HepG2 (cell line): ENCODE data around the gene MIF4GD. TPM values are rescaled to one million over a fixed set of nuclear protein-coding genes. Genes with fewer than 3 reads are reported as not detected.

Experiments used
- ATAD3A ChIP-seq: sonication (generic); formaldehyde crosslinking; IDR thresholded peaks from 2 replicates; pipeline ENCODE4 v1.4.0; 2020; ENCODE audit warnings: missing genetic modification reagents
- ATF1 ChIP-seq: IDR thresholded peaks from 2 replicates; pipeline ENCODE4 v1.6.1; 2016; ENCODE audit warnings: mild to moderate bottlenecking, control low read depth
- ATRX ChIP-seq: sonication (generic); formaldehyde crosslinking; IDR thresholded peaks from 2 replicates; pipeline ENCODE4 v1.4.0; 2020; ENCODE audit warnings: missing genetic modification reagents, borderline replicate concordance
- FOXA1 ChIP-seq, 2 experiments: fragments of 450-650 bp in 1 of 2; sonication (generic) in 1 of 2; formaldehyde crosslinking in 1 of 2; IDR thresholded peaks; 2 replicates each; pipeline versions ENCODE4 v1.4.0 to v1.6.1; 2016 to 2020; ENCODE audit warnings: missing genetic modification reagents in 1 of 2
- HOXA9 ChIP-seq: sonication (generic); formaldehyde crosslinking; IDR thresholded peaks from 2 replicates; pipeline ENCODE4 v1.8.1; 2022; ENCODE audit warnings: missing genetic modification reagents, mild to moderate bottlenecking, moderate library complexity, borderline replicate concordance
- IKZF4 ChIP-seq: sonication (generic); formaldehyde crosslinking; IDR thresholded peaks from 2 replicates; pipeline ENCODE4 v1.5.1; 2020; ENCODE audit warnings: borderline replicate concordance, mild to moderate bottlenecking, low read depth, missing genetic modification reagents; ENCODE audit errors: not compliant biosample characterization
- KDM5A ChIP-seq: fragments of 200-600 bp; sonication (generic); IDR thresholded peaks from 2 replicates; pipeline ENCODE4 v1.7.0; 2018; ENCODE audit warnings: antibody characterized with exemption, mild to moderate bottlenecking, low read length, borderline replicate concordance
- MATR3 ChIP-seq: sonication (generic); formaldehyde crosslinking; IDR thresholded peaks from 2 replicates; pipeline ENCODE4 v1.4.0; 2020; ENCODE audit warnings: missing genetic modification reagents
- MXD4 ChIP-seq: IDR thresholded peaks from 2 replicates; pipeline ENCODE4 v1.6.1; 2016; ENCODE audit warnings: mild to moderate bottlenecking, missing biosample characterization, missing genetic modification reagents
- REL ChIP-seq: sonication (generic); formaldehyde crosslinking; conservative IDR thresholded peaks from 2 replicates; pipeline ENCODE4 v1.8.0; 2022; ENCODE audit warnings: mild to moderate bottlenecking, missing genetic modification reagents, moderate library complexity
- SNAI1 ChIP-seq: sonication (generic); formaldehyde crosslinking; IDR thresholded peaks from 2 replicates; pipeline ENCODE4 v1.5.0; 2020; ENCODE audit warnings: mild to moderate bottlenecking, missing genetic modification reagents, borderline replicate concordance
- SP4 ChIP-seq: sonication (generic); formaldehyde crosslinking; IDR thresholded peaks from 2 replicates; pipeline ENCODE4 v1.8.1; 2023; ENCODE audit warnings: mild to moderate bottlenecking, missing genetic modification reagents
- SRY ChIP-seq: sonication (generic); formaldehyde crosslinking; IDR thresholded peaks from 2 replicates; pipeline ENCODE4 v1.8.0; 2022; ENCODE audit warnings: mild to moderate bottlenecking, missing genetic modification reagents
- STAG1 ChIP-seq: sonication (generic); formaldehyde crosslinking; IDR thresholded peaks from 2 replicates; pipeline ENCODE4 v1.4.0; 2020; ENCODE audit warnings: missing genetic modification reagents
- XRCC5 ChIP-seq: fragments of 200-400 bp; formaldehyde crosslinking; optimal IDR thresholded peaks from 2 replicates; pipeline ENCODE3; 2017; ENCODE audit warnings: mild to moderate bottlenecking, low read length
- ZFP62 ChIP-seq: sonication (generic); formaldehyde crosslinking; IDR thresholded peaks from 2 replicates; pipeline ENCODE4 v1.4.0; 2020; ENCODE audit warnings: missing genetic modification reagents
- ZNF460 ChIP-seq: sonication (generic); formaldehyde crosslinking; IDR thresholded peaks from 2 replicates; pipeline ENCODE4 v1.5.1; 2020; ENCODE audit warnings: missing genetic modification reagents, mild to moderate bottlenecking, borderline replicate concordance
- ZNF510 ChIP-seq: sonication (generic); formaldehyde crosslinking; IDR thresholded peaks from 2 replicates; pipeline ENCODE4 v1.4.0; 2020; ENCODE audit warnings: low read depth, mild to moderate bottlenecking, missing genetic modification reagents
- ZNF670 ChIP-seq: sonication (generic); formaldehyde crosslinking; IDR thresholded peaks from 2 replicates; pipeline ENCODE4 v1.8.0; 2022; ENCODE audit warnings: mild to moderate bottlenecking, missing genetic modification reagents, borderline replicate concordance
- polyA plus RNA-seq, 8 experiments: library from polyadenylated mRNA; depleted of rRNA in 3 of 8; stranded (reverse) in 7 of 8; unstranded in 1 of 8; fragments of >200 nt; fragmentation: Illumina TruSeq in 4 of 8; extraction: Trizol in 4 of 8; gene quantifications; 2 replicates each; pipeline versions ENCODE4 v1.2.1 to v1.2.3, GENCODE V29; 2011 to 2016; ENCODE audit warnings: low read depth in 4 of 8, missing spikeins in 1 of 8, mixed read lengths in 1 of 8; ENCODE audit not compliant: insufficient read depth in 1 of 8
- total RNA-seq, 5 experiments: library from RNA; depleted of rRNA; stranded (reverse); fragments of >200 nt; fragmentation: Illumina TruSeq; extraction: Trizol; gene quantifications; 2 replicates each; pipeline ENCODE4 v1.2.3, GENCODE V29; 2016; ENCODE audit warnings: low read depth in 1 of 5
- TF ChIP-seq, protein P1 (sequence below): sonication (generic); formaldehyde crosslinking; IDR thresholded peaks from 2 replicates; pipeline ENCODE4 v1.5.1; 2020; ENCODE audit warnings: mild to moderate bottlenecking, missing genetic modification reagents, moderate library complexity
- TF ChIP-seq, protein P2 (sequence below): sonication (generic); formaldehyde crosslinking; IDR thresholded peaks from 2 replicates; pipeline ENCODE4 v1.8.1; 2023; ENCODE audit warnings: mild to moderate bottlenecking, moderate library complexity, missing genetic modification reagents
- TF ChIP-seq, protein P3 (sequence below): sonication (generic); formaldehyde crosslinking; IDR thresholded peaks from 2 replicates; pipeline ENCODE4 v1.4.0; 2020; ENCODE audit warnings: missing genetic modification reagents; ENCODE audit errors: not compliant biosample characterization
- TF ChIP-seq, protein P4 (sequence below): sonication (generic); formaldehyde crosslinking; IDR thresholded peaks from 2 replicates; pipeline ENCODE4 v1.8.0; 2022; ENCODE audit warnings: mild to moderate bottlenecking, missing genetic modification reagents, moderate library complexity
- TF ChIP-seq, protein P5 (sequence below): sonication (generic); formaldehyde crosslinking; IDR thresholded peaks from 2 replicates; pipeline ENCODE4 v1.5.1; 2020; ENCODE audit warnings: missing genetic modification reagents, mild to moderate bottlenecking, borderline replicate concordance

The MIF4GD gene
- total and polyA plus RNA-seq, 2 of the 13 experiments (the other 11 are each of a cell fraction or from before 2014, with no cell fraction given): 14.0 to 28.0 TPM

DNA sequence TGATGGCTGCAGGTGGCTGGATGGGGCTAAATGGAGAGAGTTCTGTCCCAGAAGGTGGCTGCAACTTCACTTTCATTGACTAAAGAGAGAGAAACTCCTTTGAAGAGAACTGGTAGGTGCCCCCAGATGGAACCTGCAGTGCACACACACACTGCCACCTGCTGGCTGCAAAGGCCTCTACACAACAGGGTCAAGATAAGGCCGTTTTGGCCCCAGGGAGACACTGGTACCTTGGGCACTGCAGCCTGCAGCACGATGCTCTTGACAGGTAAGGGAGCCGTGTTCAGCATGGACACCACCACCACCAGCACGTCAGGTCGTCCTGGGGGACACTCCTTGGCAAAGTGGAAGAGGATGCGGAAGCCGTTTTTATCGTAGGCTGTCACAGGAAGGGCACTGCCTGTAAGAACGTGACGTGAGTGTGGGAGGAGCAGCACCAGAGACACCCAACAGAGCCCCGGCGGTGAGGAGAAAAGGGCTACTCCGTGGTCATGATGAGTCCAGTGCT lies 32.3 kb downstream of the MIF4GD start (continued):
- TF ChIP-seq STAG1 (CRISPR knock-in tag) (peak; percentile 72), FOXA1 (IDR thresholded peaks at IDR 0.05) (no peak), FOXA1 (CRISPR knock-in tag; IDR thresholded peaks at IDR 0.05) (no peak), REL (CRISPR knock-in tag) (0 out of 2 replicates have a peak, but pooled peaks have one; percentile 69), ZFP62 (CRISPR knock-in tag) (no peak), ZNF460 (CRISPR knock-in tag) (no peak), KDM5A (no peak), MATR3 (CRISPR knock-in tag) (no peak), SP4 (CRISPR knock-in tag) (no peak), ATRX (no peak), ZNF670 (no peak), SNAI1 (CRISPR knock-in tag) (no peak), ATF1 (CRISPR knock-in tag) (no peak), XRCC5 (peak; percentile 97), ATAD3A (CRISPR knock-in tag) (no peak), SRY (CRISPR knock-in tag) (no peak), MXD4 (CRISPR knock-in tag) (no peak), ZNF510 (CRISPR knock-in tag) (no peak), HOXA9 (CRISPR knock-in tag) (no peak), IKZF4 (CRISPR knock-in tag) (peak; percentile 45)
- TF ChIP-seq, protein P1, sequence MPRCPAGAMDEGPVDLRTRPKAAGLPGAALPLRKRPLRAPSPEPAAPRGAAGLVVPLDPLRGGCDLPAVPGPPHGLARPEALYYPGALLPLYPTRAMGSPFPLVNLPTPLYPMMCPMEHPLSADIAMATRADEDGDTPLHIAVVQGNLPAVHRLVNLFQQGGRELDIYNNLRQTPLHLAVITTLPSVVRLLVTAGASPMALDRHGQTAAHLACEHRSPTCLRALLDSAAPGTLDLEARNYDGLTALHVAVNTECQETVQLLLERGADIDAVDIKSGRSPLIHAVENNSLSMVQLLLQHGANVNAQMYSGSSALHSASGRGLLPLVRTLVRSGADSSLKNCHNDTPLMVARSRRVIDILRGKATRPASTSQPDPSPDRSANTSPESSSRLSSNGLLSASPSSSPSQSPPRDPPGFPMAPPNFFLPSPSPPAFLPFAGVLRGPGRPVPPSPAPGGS (CRISPR knock-in tag): no peak
- TF ChIP-seq, protein P2, sequence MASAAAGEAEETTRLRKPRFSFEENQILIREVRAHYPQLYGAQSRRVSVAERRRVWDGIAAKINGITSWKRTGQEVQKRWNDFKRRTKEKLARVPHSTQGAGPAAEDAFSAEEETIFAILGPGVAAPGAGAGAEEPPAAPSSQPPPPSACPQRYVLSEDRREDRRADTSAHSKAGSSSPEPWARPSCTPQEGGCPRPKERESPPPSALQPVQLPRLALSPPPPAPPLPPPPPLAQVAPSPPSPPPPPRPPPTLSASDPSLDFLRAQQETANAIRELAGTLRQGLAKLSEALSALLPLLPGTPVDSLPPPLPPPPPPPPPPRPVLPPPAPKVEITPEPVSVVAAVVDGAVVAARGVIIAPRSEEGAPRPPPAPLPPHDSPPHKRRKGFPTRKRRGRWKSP: no peak
- TF ChIP-seq, protein P3, sequence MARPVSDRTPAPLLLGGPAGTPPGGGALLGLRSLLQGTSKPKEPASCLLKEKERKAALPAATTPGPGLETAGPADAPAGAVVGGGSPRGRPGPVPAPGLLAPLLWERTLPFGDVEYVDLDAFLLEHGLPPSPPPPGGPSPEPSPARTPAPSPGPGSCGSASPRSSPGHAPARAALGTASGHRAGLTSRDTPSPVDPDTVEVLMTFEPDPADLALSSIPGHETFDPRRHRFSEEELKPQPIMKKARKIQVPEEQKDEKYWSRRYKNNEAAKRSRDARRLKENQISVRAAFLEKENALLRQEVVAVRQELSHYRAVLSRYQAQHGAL: no peak
- TF ChIP-seq, protein P4, sequence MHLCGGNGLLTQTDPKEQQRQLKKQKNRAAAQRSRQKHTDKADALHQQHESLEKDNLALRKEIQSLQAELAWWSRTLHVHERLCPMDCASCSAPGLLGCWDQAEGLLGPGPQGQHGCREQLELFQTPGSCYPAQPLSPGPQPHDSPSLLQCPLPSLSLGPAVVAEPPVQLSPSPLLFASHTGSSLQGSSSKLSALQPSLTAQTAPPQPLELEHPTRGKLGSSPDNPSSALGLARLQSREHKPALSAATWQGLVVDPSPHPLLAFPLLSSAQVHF: no peak
- TF ChIP-seq, protein P5, sequence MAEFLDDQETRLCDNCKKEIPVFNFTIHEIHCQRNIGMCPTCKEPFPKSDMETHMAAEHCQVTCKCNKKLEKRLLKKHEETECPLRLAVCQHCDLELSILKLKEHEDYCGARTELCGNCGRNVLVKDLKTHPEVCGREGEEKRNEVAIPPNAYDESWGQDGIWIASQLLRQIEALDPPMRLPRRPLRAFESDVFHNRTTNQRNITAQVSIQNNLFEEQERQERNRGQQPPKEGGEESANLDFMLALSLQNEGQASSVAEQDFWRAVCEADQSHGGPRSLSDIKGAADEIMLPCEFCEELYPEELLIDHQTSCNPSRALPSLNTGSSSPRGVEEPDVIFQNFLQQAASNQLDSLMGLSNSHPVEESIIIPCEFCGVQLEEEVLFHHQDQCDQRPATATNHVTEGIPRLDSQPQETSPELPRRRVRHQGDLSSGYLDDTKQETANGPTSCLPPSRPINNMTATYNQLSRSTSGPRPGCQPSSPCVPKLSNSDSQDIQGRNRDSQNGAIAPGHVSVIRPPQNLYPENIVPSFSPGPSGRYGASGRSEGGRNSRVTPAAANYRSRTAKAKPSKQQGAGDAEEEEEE (CRISPR knock-in tag): no peak
